ENCODE results near the gene NRG3. TPM values are rescaled to one million over a fixed set of nuclear protein-coding genes. Genes with fewer than 3 reads are reported as not detected.

Gene NRG3
- total and polyA plus RNA-seq, 2 of the 4 experiments (the other 2 are of a cell fraction) = not detected

DNA sequence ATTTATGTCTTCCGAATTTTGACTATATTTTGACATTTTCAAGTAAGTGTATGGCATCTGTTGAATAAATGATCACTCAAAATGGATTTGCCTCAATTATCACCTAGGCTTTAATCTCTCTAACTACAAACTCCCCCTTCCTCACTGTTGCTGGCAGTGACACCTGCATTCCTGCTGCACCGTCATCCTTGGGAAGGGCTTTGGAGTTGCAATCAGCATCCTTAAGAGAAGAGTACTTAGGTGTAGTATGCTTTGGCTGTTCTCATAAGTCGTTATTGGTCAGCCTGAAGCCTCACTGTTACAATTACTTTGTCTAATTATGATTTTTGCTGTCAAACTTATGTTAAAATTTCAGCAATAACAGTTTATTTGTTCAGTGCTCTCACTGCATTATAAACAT is 415.0 kb downstream of the NRG3 start:
- Histone ChIP-seq H2BK15ac (ENCODE audit: low read depth, low read length) (no peak overlapping the region), H2AK9ac (replicated peaks; ENCODE audit: low read depth, low read length, poor library complexity) (no peak overlapping the region), H3K27me3 (ENCODE audit: control insufficient read depth, insufficient read depth, low read length) (no peaks in the 10 kb centered on the region), H3K14ac (replicated peaks; ENCODE audit: low read depth, low read length) (no peak overlapping the region), H3K4me2 (ENCODE audit: low read depth, low read length) (no peak overlapping the region), H3K56ac (ENCODE audit: extremely low read depth, insufficient read depth, low read length) (no peak overlapping the region), H3K18ac (ENCODE audit: low read depth, low read length) (no peak overlapping the region), H2BK120ac (ENCODE audit: low read depth, low read length) (no peak overlapping the region), H3K9me1 (ENCODE audit: insufficient read depth, low read length) (no peaks in the 10 kb centered on the region), H2AK5ac (ENCODE audit: low read depth, low read length) (no peak overlapping the region), H4K91ac (ENCODE audit: insufficient read depth, low read depth, low read length) (no peak overlapping the region), H2BK20ac (ENCODE audit: low read depth, low read length) (no peak overlapping the region), H3K27ac (ENCODE audit: insufficient read depth, low read length) (no peak overlapping the region), H3K9ac (ENCODE audit: low read depth, low read length) (no peak overlapping the region), H4K20me1 (ENCODE audit: insufficient read depth, low read length) (no peaks in the 10 kb centered on the region), H2AFZ (replicated peaks; ENCODE audit: low read length, poor library complexity) (no peak overlapping the region), H3K4ac (ENCODE audit: low read depth, low read length) (no peak overlapping the region), H3K9me3 (ENCODE audit: control insufficient read depth, insufficient read depth, low read length) (peaks cover 15% of the 10 kb centered on the region), H3K4me3 (ENCODE audit: insufficient read depth, low read depth, low read length) (no peak overlapping the region), H2BK5ac (ENCODE audit: low read depth, low read length, poor library complexity, severe bottlenecking) (no peak overlapping the region), H3K36me3 (ENCODE audit: control insufficient read depth, insufficient read depth, low read length) (no peaks in the 10 kb centered on the region), H3K4me1 (ENCODE audit: control insufficient read depth, insufficient read depth, low read length) (no peaks in the 10 kb centered on the region), H3K79me1 (ENCODE audit: low read depth in 1 of 2, low read length in 2 of 2) (no peaks in the 10 kb centered on the region), H4K8ac (ENCODE audit: low read depth in 2 of 2, low read length in 2 of 2) (no peak overlapping the region), H4K5ac (ENCODE audit: low read depth, low read length) (no peak overlapping the region), H3K23ac (ENCODE audit: low read depth, low read length) (no peak overlapping the region)
- ChIA-PET POLR2A (ENCODE audit: unreplicated experiment) (no interaction called here), CTCF (interaction anchor here (0.6 kb wide), 1 partner anchor 1098 kb away, joined by 4 read pairs; no protein-coding TSS in a partner anchor)
- dilution Hi-C loops (cut with HindIII; ENCODE audit: low sequenced_read_pairs, unreplicated experiment) (no loop called here), intact Hi-C loops (cut with micrococcal nuclease) (no loop called here), in situ Hi-C loops (cut with MboI; ENCODE audit: low sequenced_read_pairs) (no loop called here)
- BruUV-seq (replicated peaks) = no TSS peak
- TF ChIP-seq, protein P1, sequence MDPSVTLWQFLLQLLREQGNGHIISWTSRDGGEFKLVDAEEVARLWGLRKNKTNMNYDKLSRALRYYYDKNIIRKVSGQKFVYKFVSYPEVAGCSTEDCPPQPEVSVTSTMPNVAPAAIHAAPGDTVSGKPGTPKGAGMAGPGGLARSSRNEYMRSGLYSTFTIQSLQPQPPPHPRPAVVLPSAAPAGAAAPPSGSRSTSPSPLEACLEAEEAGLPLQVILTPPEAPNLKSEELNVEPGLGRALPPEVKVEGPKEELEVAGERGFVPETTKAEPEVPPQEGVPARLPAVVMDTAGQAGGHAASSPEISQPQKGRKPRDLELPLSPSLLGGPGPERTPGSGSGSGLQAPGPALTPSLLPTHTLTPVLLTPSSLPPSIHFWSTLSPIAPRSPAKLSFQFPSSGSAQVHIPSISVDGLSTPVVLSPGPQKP (IDR thresholded peaks at IDR 0.05; ENCODE audit: borderline replicate concordance, low read depth, low read length) = no peak
- TF ChIP-seq SMC3 (IDR thresholded peaks at IDR 0.05; ENCODE audit: low read depth, low read length) = no peak
- no peak for TF ChIP-seq BHLHE40 (IDR thresholded peaks at IDR 0.05; ENCODE audit: low read depth, low read length)
- TF ChIP-seq MXI1 (IDR thresholded peaks at IDR 0.05; ENCODE audit: borderline replicate concordance, low read depth, low read length) = no peak
- TF ChIP-seq MAFK (IDR thresholded peaks at IDR 0.05; ENCODE audit: low read depth, low read length) = no peak
- TF ChIP-seq, protein P2, sequence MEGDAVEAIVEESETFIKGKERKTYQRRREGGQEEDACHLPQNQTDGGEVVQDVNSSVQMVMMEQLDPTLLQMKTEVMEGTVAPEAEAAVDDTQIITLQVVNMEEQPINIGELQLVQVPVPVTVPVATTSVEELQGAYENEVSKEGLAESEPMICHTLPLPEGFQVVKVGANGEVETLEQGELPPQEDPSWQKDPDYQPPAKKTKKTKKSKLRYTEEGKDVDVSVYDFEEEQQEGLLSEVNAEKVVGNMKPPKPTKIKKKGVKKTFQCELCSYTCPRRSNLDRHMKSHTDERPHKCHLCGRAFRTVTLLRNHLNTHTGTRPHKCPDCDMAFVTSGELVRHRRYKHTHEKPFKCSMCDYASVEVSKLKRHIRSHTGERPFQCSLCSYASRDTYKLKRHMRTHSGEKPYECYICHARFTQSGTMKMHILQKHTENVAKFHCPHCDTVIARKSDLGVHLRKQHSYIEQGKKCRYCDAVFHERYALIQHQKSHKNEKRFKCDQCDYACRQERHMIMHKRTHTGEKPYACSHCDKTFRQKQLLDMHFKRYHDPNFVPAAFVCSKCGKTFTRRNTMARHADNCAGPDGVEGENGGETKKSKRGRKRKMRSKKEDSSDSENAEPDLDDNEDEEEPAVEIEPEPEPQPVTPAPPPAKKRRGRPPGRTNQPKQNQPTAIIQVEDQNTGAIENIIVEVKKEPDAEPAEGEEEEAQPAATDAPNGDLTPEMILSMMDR (conservative IDR thresholded peaks at IDR 0.05; ENCODE audit: low read depth, low read length) = no peak
- TF ChIP-seq RFX5 (IDR thresholded peaks at IDR 0.05; ENCODE audit: low read depth, low read length) = no peak
- TF ChIP-seq RAD21 (IDR thresholded peaks at IDR 0.05; ENCODE audit: low read length) = no peak
- TF ChIP-seq FOS (IDR thresholded peaks at IDR 0.05; ENCODE audit: low read depth, low read length) = no peak
- no peak for TF ChIP-seq USF2 (IDR thresholded peaks at IDR 0.05; ENCODE audit: low read depth, low read length)
- no peak for TF ChIP-seq CEBPB (IDR thresholded peaks at IDR 0.05; ENCODE audit: low read depth, low read length)
- no peak for TF ChIP-seq POLR2A (IDR thresholded peaks at IDR 0.05; ENCODE audit: low read depth, low read length)
- TF ChIP-seq CHD1 (IDR thresholded peaks at IDR 0.05; ENCODE audit: low read depth, low read length) = no peak
- no peak for TF ChIP-seq RCOR1 (IDR thresholded peaks at IDR 0.05; ENCODE audit: insufficient replicate concordance, low read length)
- TF ChIP-seq NFE2L2 (IDR thresholded peaks at IDR 0.05; ENCODE audit: low read depth, low read length) = no peak
- TF ChIP-seq MAZ (IDR thresholded peaks at IDR 0.05; ENCODE audit: borderline replicate concordance, low read depth, low read length) = no peak
- DNase-seq (no peak), ATAC-seq (ENCODE audit: low read depth) (no peak)
- WGBS, 2 experiments (ENCODE audit: extremely low coverage in 2 of 2, insufficient read length in 1 of 2) = no CpG with 5 or more reads among the region's 3 CpGs

All from IMR-90 (cell line).